K562 (cell line): ENCODE results near the gene GLB1L. TPM values are rescaled to one million over a fixed set of nuclear protein-coding genes. Genes with fewer than 3 reads are reported as not detected.

ENCODE experiments used
- BRD9 ChIP-seq: fragments of 450-650 bp; IDR thresholded peaks from 2 replicates; pipeline ENCODE4 v1.6.1; 2018; ENCODE audit warnings: low read depth; ENCODE audit not compliant: partially characterized antibody
- CEBPZ ChIP-seq: fragments of 150-350 bp; IDR thresholded peaks from 2 replicates; pipeline ENCODE4 v1.6.1; 2014; ENCODE audit warnings: low read depth, mild to moderate bottlenecking, low read length, borderline replicate concordance
- DEAF1 ChIP-seq: fragments of 450-650 bp; formaldehyde crosslinking; IDR thresholded peaks from 2 replicates; pipeline ENCODE4 v1.4.0; 2020; ENCODE audit warnings: mild to moderate bottlenecking, moderate library complexity
- IRF2 ChIP-seq: sonication (generic); formaldehyde crosslinking; IDR thresholded peaks from 2 replicates; pipeline ENCODE4 v1.8.1; 2022; ENCODE audit warnings: mild to moderate bottlenecking, missing genetic modification reagents
- MCM2 ChIP-seq: fragments of 450-650 bp; IDR thresholded peaks from 2 replicates; pipeline ENCODE4 v1.6.1; 2017; ENCODE audit warnings: low read depth, mild to moderate bottlenecking
- NUFIP1 ChIP-seq: fragments of 450-650 bp; IDR thresholded peaks from 2 replicates; pipeline ENCODE4 v1.6.1; 2018; ENCODE audit not compliant: partially characterized antibody
- REST ChIP-seq, 2 experiments: fragments of 450-650 bp; formaldehyde crosslinking in 1 of 2; IDR thresholded peaks; 2 replicates each; pipeline versions ENCODE4 v1.4.0 to v1.6.1; 2014 to 2020; ENCODE audit warnings: mild to moderate bottlenecking in 2 of 2, borderline replicate concordance in 1 of 2, low read depth in 1 of 2
- ZNF140 ChIP-seq: fragments of 250-450 bp; sonication (Bioruptor Pico); IDR thresholded peaks from 2 replicates; pipeline ENCODE4 v1.8.0; 2021; ENCODE audit warnings: moderate library complexity, mild to moderate bottlenecking, inconsistent platforms
- ZNF280A ChIP-seq: fragments of 450-650 bp; IDR thresholded peaks from 2 replicates; pipeline ENCODE4 v1.6.1; 2018; ENCODE audit warnings: mild to moderate bottlenecking, low read depth; ENCODE audit not compliant: partially characterized antibody
- ZNF3 ChIP-seq: fragments of 250-450 bp; sonication (Bioruptor Pico); IDR thresholded peaks from 2 replicates; pipeline ENCODE4 v1.5.0; 2021; ENCODE audit warnings: mild to moderate bottlenecking, moderate library complexity
- ZNF76 ChIP-seq: fragments of 250-450 bp; sonication (Bioruptor Pico); IDR thresholded peaks from 2 replicates; pipeline ENCODE4 v1.4.0; 2020; ENCODE audit warnings: mild to moderate bottlenecking, moderate library complexity, borderline replicate concordance
- polyA plus RNA-seq, 8 experiments: library from polyadenylated mRNA; depleted of rRNA in 4 of 8; stranded (reverse) in 5 of 8; unstranded in 3 of 8; fragments of >200 nt; fragmentation: Nextera tagmentation in 2 of 8; fragmentation: Illumina TruSeq in 1 of 8; extraction: Ambion mirVana in 2 of 8; extraction: Trizol in 1 of 8; gene quantifications; 2 replicates each; pipeline versions ENCODE4 v1.2.1 to v1.2.3, GENCODE V29; 2011 to 2014; ENCODE audit warnings: inconsistent platforms in 1 of 8, missing spikeins in 1 of 8
- total RNA-seq, 7 experiments: library from RNA; depleted of rRNA in 6 of 7; stranded (reverse); fragments of >200 nt in 6 of 7; fragmentation: Illumina TruSeq in 2 of 7; extraction: Trizol in 2 of 7; gene quantifications; 2 replicates each; pipeline versions ENCODE4 v1.2.1 to v1.2.3, GENCODE V29; 2011 to 2021; ENCODE audit warnings: low replicate concordance in 1 of 7

GLB1L gene
- total and polyA plus RNA-seq, 9 of the 15 experiments (the other 6 are each of a cell fraction or from before 2014, with no cell fraction given): 0.42 to 2.9 (median 2.5) TPM

- no peak for TF ChIP-seq MCM2
- TF ChIP-seq ZNF140 (CRISPR knock-in tag): no peak
- no peak for TF ChIP-seq DEAF1 (CRISPR knock-in tag)
- TF ChIP-seq BRD9: no peak
- no peak for TF ChIP-seq ZNF3
- TF ChIP-seq NUFIP1: no peak
- no peak for TF ChIP-seq CEBPZ
- peak; percentile 97 for TF ChIP-seq REST (IDR thresholded peaks at IDR 0.05; ENCODE audit: borderline replicate concordance)
- TF ChIP-seq REST (CRISPR knock-in tag; IDR thresholded peaks at IDR 0.05; ENCODE audit: low read depth): no peak
- no peak for TF ChIP-seq ZNF280A
- TF ChIP-seq IRF2: no peak
- no peak for TF ChIP-seq ZNF76
Measured at GRCh38 chr2:219245148-219245898, at the start of gene GLB1L, which contains the start of gene STK16 (continued).
